Right lobe of liver (tissue), 4 donors: ENCODE data around the gene ANKDD1A.

Source experiments
- POLR2A ChIP-seq: fragments of 450-650 bp; IDR thresholded peaks from one replicate; pipeline ENCODE4 v1.6.1; 2017; ENCODE audit warnings: antibody characterized with exemption, mild to moderate bottlenecking
- TF ChIP-seq, protein P1 (sequence below), 4 donors: fragments of 200-600 bp in 3 of 4; fragments of 450-650 bp in 1 of 4; IDR thresholded peaks; one replicate each; pipeline versions ENCODE4 v1.5.1 to v1.8.0; 2016 to 2022; ENCODE audit warnings: antibody characterized with exemption in 4 of 4, mild to moderate bottlenecking in 2 of 4
- donor health status: DM: no; HTN: no; CAD: no.
- donor health status: DM: no; HTN: no; CAD: no.
- donor health status: DM: no; HTN: yes; CAD: no.

DNA sequence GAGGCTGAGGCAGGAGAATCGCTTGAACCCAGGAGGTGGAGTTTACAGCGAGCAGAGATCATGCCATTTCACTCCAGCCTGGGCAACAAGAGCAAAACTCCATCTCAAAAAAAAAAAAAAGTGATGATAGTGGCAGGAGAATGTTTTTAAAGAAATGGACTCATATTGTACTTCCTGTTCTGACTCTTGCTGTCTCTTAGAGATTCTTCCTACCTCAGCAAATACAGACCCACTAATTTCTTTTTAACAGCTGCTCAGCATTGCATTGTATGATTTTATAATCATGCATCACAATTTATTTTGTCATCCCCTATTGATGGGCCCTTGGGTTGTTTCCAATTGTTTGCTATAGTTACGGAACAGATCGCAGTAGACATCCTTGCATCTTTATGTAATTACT is 8.8 kb upstream of the ANKDD1A start:
- TF ChIP-seq POLR2A = no peak
- TF ChIP-seq, protein P1, sequence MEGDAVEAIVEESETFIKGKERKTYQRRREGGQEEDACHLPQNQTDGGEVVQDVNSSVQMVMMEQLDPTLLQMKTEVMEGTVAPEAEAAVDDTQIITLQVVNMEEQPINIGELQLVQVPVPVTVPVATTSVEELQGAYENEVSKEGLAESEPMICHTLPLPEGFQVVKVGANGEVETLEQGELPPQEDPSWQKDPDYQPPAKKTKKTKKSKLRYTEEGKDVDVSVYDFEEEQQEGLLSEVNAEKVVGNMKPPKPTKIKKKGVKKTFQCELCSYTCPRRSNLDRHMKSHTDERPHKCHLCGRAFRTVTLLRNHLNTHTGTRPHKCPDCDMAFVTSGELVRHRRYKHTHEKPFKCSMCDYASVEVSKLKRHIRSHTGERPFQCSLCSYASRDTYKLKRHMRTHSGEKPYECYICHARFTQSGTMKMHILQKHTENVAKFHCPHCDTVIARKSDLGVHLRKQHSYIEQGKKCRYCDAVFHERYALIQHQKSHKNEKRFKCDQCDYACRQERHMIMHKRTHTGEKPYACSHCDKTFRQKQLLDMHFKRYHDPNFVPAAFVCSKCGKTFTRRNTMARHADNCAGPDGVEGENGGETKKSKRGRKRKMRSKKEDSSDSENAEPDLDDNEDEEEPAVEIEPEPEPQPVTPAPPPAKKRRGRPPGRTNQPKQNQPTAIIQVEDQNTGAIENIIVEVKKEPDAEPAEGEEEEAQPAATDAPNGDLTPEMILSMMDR (IDR thresholded peaks at IDR 0.05) = no peak
